ENCODE data around the gene SMAD3. TPM values are rescaled to one million over a fixed set of nuclear protein-coding genes. Genes with fewer than 3 reads are reported as not detected.

The SMAD3 gene
- total and polyA plus RNA-seq, 10 of the 15 experiments (the other 5 are each of a cell fraction or from before 2014, with no cell fraction given), result 5.6 to 43.2 (median 16.0) TPM

- TF ChIP-seq BHLHE40 (IDR thresholded peaks at IDR 0.05; ENCODE audit: borderline replicate concordance in 1 of 2, low read depth in 2 of 2, low read length in 1 of 2), result no peak
- no peak for TF ChIP-seq CHD4 (IDR thresholded peaks at IDR 0.05)
- no peak for TF ChIP-seq ZNF24 (IDR thresholded peaks at IDR 0.05)
- no peak for TF ChIP-seq RFX5 (IDR thresholded peaks at IDR 0.05; ENCODE audit: low read depth, low read length)
- no peak for TF ChIP-seq BCL11A (IDR thresholded peaks at IDR 0.05; ENCODE audit: low read depth, low read length)
- no peak for TF ChIP-seq PML (IDR thresholded peaks at IDR 0.05; ENCODE audit: low read length)
- no peak for TF ChIP-seq POLR2AphosphoS5 (IDR thresholded peaks at IDR 0.05; ENCODE audit: low read length)
These were observed 61.9 kb downstream of the SMAD3 start (continued) for GRCh38 chr15:67127331-67127664.

DNA sequence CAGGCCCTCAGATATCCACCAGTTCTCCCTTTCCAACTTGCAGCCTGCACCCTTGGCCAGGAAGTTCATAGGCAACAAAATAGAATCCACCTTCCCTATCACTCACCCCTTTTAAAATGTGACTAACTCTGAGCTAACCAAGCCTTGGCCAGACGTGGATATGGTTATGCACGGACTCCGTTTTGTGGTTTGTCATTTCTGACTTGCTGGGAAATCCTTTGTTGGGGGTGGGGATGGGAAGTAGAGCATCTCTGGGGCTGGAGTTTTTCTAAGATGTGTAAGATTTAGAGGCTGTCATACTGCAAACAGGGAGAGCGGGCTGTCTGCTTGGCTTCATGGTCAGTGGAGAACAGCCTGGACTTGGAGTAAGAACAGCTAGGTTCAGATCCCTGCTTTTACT is 62.6 kb downstream of the SMAD3 start:
- Histone ChIP-seq H3K36me3 (ENCODE audit: control insufficient read depth in 2 of 2, insufficient read depth in 2 of 2, low read length in 1 of 2) (peaks cover 2 to 9% of the 10 kb centered on the region in 2 experiments; a peak in 3 of 4 replicates), H3K9me3 (replicated peaks; ENCODE audit: control insufficient read depth, insufficient read depth, low read length) (no peaks in the 10 kb centered on the region), H3K27ac (ENCODE audit: control insufficient read depth, insufficient read depth) (no peak overlapping the region), H4K20me1 (ENCODE audit: control insufficient read depth, insufficient read depth) (peaks cover 11% of the 10 kb centered on the region; the same call in 1 of the 2 replicates), H3K4me1 (ENCODE audit: control insufficient read depth, insufficient read depth, low read length) (peaks cover 32% of the 10 kb centered on the region), H3K79me2 (ENCODE audit: control insufficient read depth, insufficient read depth, low read length) (peaks cover 49% of the 10 kb centered on the region), H3K4me2 (ENCODE audit: control insufficient read depth, insufficient read depth) (no peak overlapping the region), H3K4me3 (no peak overlapping the region), H3K9ac (ENCODE audit: control insufficient read depth, insufficient read depth, low read length) (no peak overlapping the region), H2AFZ (ENCODE audit: control insufficient read depth, low read depth, low read length) (no peak overlapping the region), H3K27me3 (replicated peaks in 1 of 2; ENCODE audit: control insufficient read depth in 2 of 2, insufficient read depth in 2 of 2, low read length in 1 of 2) (no peaks in the 10 kb centered on the region)
- WGBS (ENCODE audit: insufficient coverage, insufficient replicate concordance, low lambda C conversion rate, missing lambda C conversion rate), result 51% methylated on average over 4 of the region's 4 CpGs
- SMC1A ChIA-PET (ENCODE audit: uncharacterized antibody, unreplicated experiment), result interaction anchor here (1.0 to 1.3 kb wide), 5 partner anchors 9 to 51 kb away, joined by 3 to 4 read pairs (median 3); no protein-coding TSS in a partner anchor
- ATAC-seq (no peak), DNase-seq (ENCODE audit: low read depth, low spot score) (no peak), FAIRE-seq (no peak)
- in situ Hi-C loops (cut with MboI) (no loop called here), intact Hi-C loops (cut with micrococcal nuclease; ENCODE audit: unreplicated experiment) (no loop called here)
- POLR2A ChIA-PET, result no interaction called here
- RAD21 ChIA-PET (ENCODE audit: unreplicated experiment), result interaction anchor here (0.7 to 1.2 kb wide), 2 partner anchors 9 to 42 kb away, joined by 3 read pairs; no protein-coding TSS in a partner anchor
- BruUV-seq (replicated peaks), result no TSS peak
- TF ChIP-seq CBFB (IDR thresholded peaks at IDR 0.05; ENCODE audit: low read depth) (no peak), RUNX3 (IDR thresholded peaks at IDR 0.05; ENCODE audit: low read length) (peak; percentile 65), BMI1 (IDR thresholded peaks at IDR 0.05; ENCODE audit: borderline replicate concordance) (no peak)
- TF ChIP-seq, protein P1, sequence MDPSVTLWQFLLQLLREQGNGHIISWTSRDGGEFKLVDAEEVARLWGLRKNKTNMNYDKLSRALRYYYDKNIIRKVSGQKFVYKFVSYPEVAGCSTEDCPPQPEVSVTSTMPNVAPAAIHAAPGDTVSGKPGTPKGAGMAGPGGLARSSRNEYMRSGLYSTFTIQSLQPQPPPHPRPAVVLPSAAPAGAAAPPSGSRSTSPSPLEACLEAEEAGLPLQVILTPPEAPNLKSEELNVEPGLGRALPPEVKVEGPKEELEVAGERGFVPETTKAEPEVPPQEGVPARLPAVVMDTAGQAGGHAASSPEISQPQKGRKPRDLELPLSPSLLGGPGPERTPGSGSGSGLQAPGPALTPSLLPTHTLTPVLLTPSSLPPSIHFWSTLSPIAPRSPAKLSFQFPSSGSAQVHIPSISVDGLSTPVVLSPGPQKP (IDR thresholded peaks at IDR 0.05; ENCODE audit: low read depth, low read length), result no peak
- CTCF ChIA-PET, result interaction anchor here (1.2 kb wide), 1 partner anchor 12 kb away, joined by 3 read pairs; no protein-coding TSS in a partner anchor
